Mesendoderm (in vitro differentiated cells): ENCODE results near the gene KIF21B.

Experiments used
- DNase-seq: peaks from one replicate; pipeline ENCODE4 v3.0.0; 2013
- H2AK5ac ChIP-seq: 2 replicates; pipeline ENCODE4 v1.6.1; 2013; ENCODE audit warnings: low read length, inconsistent platforms
- H2BK120ac ChIP-seq: 2 replicates; pipeline ENCODE4 v1.6.1; 2013; ENCODE audit warnings: low read depth, mild to moderate bottlenecking, low read length, moderate library complexity, mixed read lengths
- H2BK15ac ChIP-seq: replicated peaks from 2 replicates; pipeline ENCODE4 v1.6.1; 2013; ENCODE audit warnings: low read depth, mild to moderate bottlenecking, moderate library complexity
- H2BK5ac ChIP-seq: 2 replicates; pipeline ENCODE4 v1.6.1; 2013; ENCODE audit warnings: low read length, inconsistent platforms
- H3K18ac ChIP-seq: 2 replicates; pipeline ENCODE4 v1.6.1; 2013; ENCODE audit warnings: mild to moderate bottlenecking, low read length, mixed read lengths
- H3K23ac ChIP-seq: one replicate; pipeline ENCODE4 v1.6.1; 2013; ENCODE audit warnings: low read length
- H3K27ac ChIP-seq: 2 replicates; pipeline ENCODE4 v1.5.1; 2013; ENCODE audit warnings: low read depth, mild to moderate bottlenecking, inconsistent platforms, low read length, moderate library complexity
- H3K27me3 ChIP-seq: 2 replicates; pipeline ENCODE4 v1.6.1; 2013; ENCODE audit warnings: low read length, control low read depth, mild to moderate bottlenecking, inconsistent platforms; ENCODE audit not compliant: insufficient read depth, poor library complexity
- H3K36me3 ChIP-seq: 2 replicates; pipeline ENCODE4 v1.6.1; 2013; ENCODE audit warnings: low read length, inconsistent platforms; ENCODE audit not compliant: control insufficient read depth, insufficient read depth
- H3K4ac ChIP-seq: one replicate; pipeline ENCODE4 v1.6.1; 2013; ENCODE audit warnings: low read depth, mild to moderate bottlenecking, low read length, moderate library complexity
- H3K4me1 ChIP-seq: 2 replicates; pipeline ENCODE4 v1.6.1; 2013; ENCODE audit warnings: low read depth, low read length, inconsistent platforms; ENCODE audit not compliant: control insufficient read depth
- H3K4me2 ChIP-seq: 2 replicates; pipeline ENCODE4 v1.6.1; 2013; ENCODE audit warnings: low read length
- H3K4me3 ChIP-seq: 2 replicates; pipeline ENCODE4 v1.5.1; 2013; ENCODE audit warnings: mild to moderate bottlenecking, low read length
- H3K56ac ChIP-seq: one replicate; pipeline ENCODE4 v1.6.1; 2013; ENCODE audit warnings: low read length
- H3K79me1 ChIP-seq: 2 replicates; pipeline ENCODE4 v1.6.1; 2013; ENCODE audit warnings: low read length, inconsistent platforms
- H3K79me2 ChIP-seq: 2 replicates; pipeline ENCODE4 v1.6.1; 2013; ENCODE audit warnings: mild to moderate bottlenecking, low read length; ENCODE audit not compliant: control insufficient read depth, insufficient read depth
- H3K9ac ChIP-seq: 2 replicates; pipeline ENCODE4 v1.6.1; 2013; ENCODE audit warnings: low read length, inconsistent platforms
- H4K5ac ChIP-seq: one replicate; pipeline ENCODE4 v1.6.1; 2013; ENCODE audit warnings: low read length
- H4K8ac ChIP-seq: one replicate; pipeline ENCODE4 v1.6.1; 2013; ENCODE audit warnings: low read depth, mild to moderate bottlenecking, control low read depth, low read length, moderate library complexity
- WGBS: extraction: QIAGEN DNeasy Blood & Tissue Kit; methylation state at CpG from one replicate; pipeline ENCODE4 v1.1.7; 2013; ENCODE audit warnings: low lambda C conversion rate, missing lambda C conversion rate; ENCODE audit not compliant: insufficient coverage; ENCODE audit errors: extremely low coverage; 5-methylcytosine and 5-hydroxymethylcytosine counted together

Gene KIF21B

DNA sequence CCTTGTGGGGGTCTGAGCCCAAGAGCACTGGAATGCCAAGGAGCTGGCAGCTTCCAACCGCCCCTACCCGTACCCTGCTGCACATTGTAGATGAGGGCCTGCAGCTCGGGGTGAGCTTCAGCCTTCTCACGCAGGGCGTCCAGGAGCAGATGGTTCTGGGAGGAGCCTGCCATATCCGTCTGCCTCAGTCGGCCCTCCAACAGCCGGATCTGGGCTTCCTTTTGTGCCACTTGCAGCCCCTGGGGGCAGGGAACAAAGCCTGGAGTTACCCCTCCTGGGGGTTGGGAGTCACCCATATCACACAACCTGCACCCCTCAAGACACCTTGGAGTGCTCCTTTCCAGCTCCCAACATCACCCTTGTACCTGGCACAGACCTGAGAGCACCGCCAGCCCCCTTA, 34.8 kb downstream of the KIF21B start:
- no peak overlapping the region for H2BK15ac ChIP-seq
- no peak overlapping the region for H4K5ac ChIP-seq
- no peak overlapping the region for H3K56ac ChIP-seq
- H3K79me2 ChIP-seq = no peaks in the 10 kb centered on the region
- no peak overlapping the region for H3K23ac ChIP-seq
- H2BK5ac ChIP-seq = no peak overlapping the region
- H3K4ac ChIP-seq = no peak overlapping the region
- no peak overlapping the region for H3K18ac ChIP-seq
- H3K36me3 ChIP-seq = no peaks in the 10 kb centered on the region
- no peak overlapping the region for H3K4me3 ChIP-seq
- no CpG with 5 or more reads among the region's 9 CpGs for WGBS
- H3K79me1 ChIP-seq = no peaks in the 10 kb centered on the region
- H2BK120ac ChIP-seq = no peak overlapping the region
- H3K27me3 ChIP-seq = no peaks in the 10 kb centered on the region
- no peak overlapping the region for H3K27ac ChIP-seq
- DNase-seq = no peak
- H3K4me2 ChIP-seq = no peak overlapping the region
- H4K8ac ChIP-seq = no peak overlapping the region
- H3K9ac ChIP-seq = no peak overlapping the region
- no peak overlapping the region for H2AK5ac ChIP-seq
- H3K4me1 ChIP-seq = no peaks in the 10 kb centered on the region

DNA sequence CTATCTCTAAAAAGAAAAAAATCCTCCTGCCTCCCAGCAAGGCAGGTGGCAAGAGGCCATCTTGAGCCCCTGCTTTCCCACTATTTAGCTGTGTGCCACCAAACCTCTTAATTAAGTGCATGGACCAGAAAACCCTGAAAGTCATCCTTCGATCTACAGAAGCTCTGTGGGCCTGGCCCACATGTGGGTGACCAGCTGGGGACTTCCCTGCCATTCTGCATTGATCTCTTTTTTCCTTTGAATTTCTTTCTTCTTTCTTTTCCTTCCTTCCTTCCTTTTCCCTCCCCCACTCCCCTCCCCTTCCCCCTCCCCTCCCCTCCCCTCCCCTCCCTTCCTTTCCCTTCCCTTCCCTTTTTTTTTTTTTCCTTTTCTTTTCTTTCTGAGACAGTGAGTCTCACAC, 38.0 kb downstream of the KIF21B start:
- Histone ChIP-seq H3K79me1 (no peaks in the 10 kb centered on the region), H3K56ac (no peak overlapping the region), H2BK120ac (no peak overlapping the region), H4K8ac (no peak overlapping the region), H2BK5ac (no peak overlapping the region), H3K4ac (no peak overlapping the region), H3K18ac (no peak overlapping the region), H3K79me2 (no peaks in the 10 kb centered on the region), H3K4me3 (no peak overlapping the region), H3K4me1 (no peaks in the 10 kb centered on the region), H2BK15ac (no peak overlapping the region), H3K27ac (no peak overlapping the region), H3K23ac (no peak overlapping the region), H4K5ac (no peak overlapping the region), H2AK5ac (no peak overlapping the region), H3K36me3 (no peaks in the 10 kb centered on the region), H3K9ac (no peak overlapping the region), H3K27me3 (no peaks in the 10 kb centered on the region), H3K4me2 (no peak overlapping the region)
- no peak for DNase-seq
- no CpG with 5 or more reads among the region's 1 CpG for WGBS

- H3K9ac ChIP-seq = no peak overlapping the region
- no peak overlapping the region for H2AK5ac ChIP-seq
- H3K56ac ChIP-seq = no peak overlapping the region
- WGBS = no CpG with 5 or more reads among the region's 12 CpGs
- no peaks in the 10 kb centered on the region for H3K27me3 ChIP-seq
- H3K4me1 ChIP-seq = no peaks in the 10 kb centered on the region
- no peak for DNase-seq
- no peaks in the 10 kb centered on the region for H3K36me3 ChIP-seq
- no peak overlapping the region for H3K27ac ChIP-seq
- no peak overlapping the region for H3K4me3 ChIP-seq
- no peaks in the 10 kb centered on the region for H3K79me2 ChIP-seq
- H3K23ac ChIP-seq = no peak overlapping the region
- H4K5ac ChIP-seq = no peak overlapping the region
- no peak overlapping the region for H2BK15ac ChIP-seq
- H3K4ac ChIP-seq = no peak overlapping the region
- no peak overlapping the region for H3K4me2 ChIP-seq
- no peak overlapping the region for H4K8ac ChIP-seq
- H3K18ac ChIP-seq = no peak overlapping the region
- H3K79me1 ChIP-seq = no peaks in the 10 kb centered on the region
- H2BK5ac ChIP-seq = no peak overlapping the region
- no peak overlapping the region for H2BK120ac ChIP-seq
Observed at GRCh38 chr1:200983035-200983561, 40.4 kb downstream of the KIF21B start.

DNA sequence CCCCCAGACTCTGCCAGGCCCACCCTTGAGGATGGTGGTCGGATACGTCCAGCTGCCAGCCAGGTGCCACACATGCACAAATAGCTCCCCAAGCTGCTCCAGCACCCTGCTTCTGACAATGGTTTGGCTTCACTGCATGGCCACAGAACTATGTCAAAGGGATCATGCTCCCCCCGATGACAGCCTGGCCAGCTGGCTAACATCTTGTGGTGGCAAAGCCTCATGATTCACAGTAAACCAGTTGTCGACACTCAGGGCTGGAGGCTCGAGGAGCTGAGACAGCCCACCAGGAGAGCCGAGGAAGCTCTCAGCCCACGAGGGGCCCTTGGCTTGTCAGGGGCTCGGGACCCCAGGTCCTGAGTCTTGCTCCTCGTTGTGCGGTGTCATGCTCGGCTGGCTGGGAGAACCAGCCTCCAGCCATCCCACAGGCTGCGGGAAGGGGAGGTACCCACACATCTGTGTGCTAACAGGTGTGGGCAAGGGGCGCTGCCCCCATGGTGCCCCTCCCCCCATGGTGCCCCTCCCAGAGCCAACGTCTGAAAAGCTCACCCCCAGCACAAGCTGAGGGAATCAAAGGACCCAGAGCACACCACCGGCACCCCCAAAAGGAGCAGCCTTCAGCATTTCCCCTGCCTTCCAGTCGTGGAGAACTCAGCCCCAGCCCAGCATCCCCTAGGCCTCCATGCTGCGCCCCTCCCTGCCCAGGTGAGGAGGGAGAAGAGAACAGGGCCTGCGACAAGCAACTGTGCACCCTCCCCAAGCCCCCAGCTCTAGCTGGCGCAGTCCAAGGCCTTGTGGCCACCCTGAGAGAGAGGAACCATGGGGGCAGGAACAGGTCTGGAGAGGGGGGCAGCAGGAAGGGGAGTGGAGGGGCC, 41.2 kb downstream of the KIF21B start:
- Histone ChIP-seq H3K79me1 (no peaks in the 10 kb centered on the region), H3K79me2 (no peaks in the 10 kb centered on the region), H3K4me2 (no peak overlapping the region), H3K56ac (no peak overlapping the region), H2BK5ac (no peak overlapping the region), H3K9ac (no peak overlapping the region), H2BK120ac (no peak overlapping the region), H4K8ac (no peak overlapping the region), H3K23ac (no peak overlapping the region), H3K36me3 (no peaks in the 10 kb centered on the region), H2BK15ac (no peak overlapping the region), H3K18ac (no peak overlapping the region), H2AK5ac (no peak overlapping the region), H4K5ac (no peak overlapping the region), H3K4ac (no peak overlapping the region), H3K4me1 (no peaks in the 10 kb centered on the region), H3K27me3 (no peaks in the 10 kb centered on the region), H3K4me3 (no peak overlapping the region), H3K27ac (no peak overlapping the region)
- no CpG with 5 or more reads among the region's 19 CpGs for WGBS
- no peak for DNase-seq

GRCh38 chr1:200981278-200981677, 42.2 kb downstream of the KIF21B start:
- Histone ChIP-seq H3K4me3 (no peak overlapping the region), H2AK5ac (no peak overlapping the region), H3K4me2 (no peak overlapping the region), H3K36me3 (no peaks in the 10 kb centered on the region), H2BK120ac (no peak overlapping the region), H3K27me3 (no peaks in the 10 kb centered on the region), H3K79me2 (no peaks in the 10 kb centered on the region), H3K23ac (no peak overlapping the region), H3K18ac (no peak overlapping the region), H3K4me1 (no peaks in the 10 kb centered on the region), H4K8ac (no peak overlapping the region), H4K5ac (no peak overlapping the region), H3K56ac (no peak overlapping the region), H3K4ac (no peak overlapping the region), H2BK15ac (no peak overlapping the region), H2BK5ac (no peak overlapping the region), H3K27ac (no peak overlapping the region), H3K9ac (no peak overlapping the region), H3K79me1 (no peaks in the 10 kb centered on the region)
- no CpG with 5 or more reads among the region's 4 CpGs for WGBS
- no peak for DNase-seq
